ENCODE measurements around the gene MYL7.

Gene MYL7

DNA sequence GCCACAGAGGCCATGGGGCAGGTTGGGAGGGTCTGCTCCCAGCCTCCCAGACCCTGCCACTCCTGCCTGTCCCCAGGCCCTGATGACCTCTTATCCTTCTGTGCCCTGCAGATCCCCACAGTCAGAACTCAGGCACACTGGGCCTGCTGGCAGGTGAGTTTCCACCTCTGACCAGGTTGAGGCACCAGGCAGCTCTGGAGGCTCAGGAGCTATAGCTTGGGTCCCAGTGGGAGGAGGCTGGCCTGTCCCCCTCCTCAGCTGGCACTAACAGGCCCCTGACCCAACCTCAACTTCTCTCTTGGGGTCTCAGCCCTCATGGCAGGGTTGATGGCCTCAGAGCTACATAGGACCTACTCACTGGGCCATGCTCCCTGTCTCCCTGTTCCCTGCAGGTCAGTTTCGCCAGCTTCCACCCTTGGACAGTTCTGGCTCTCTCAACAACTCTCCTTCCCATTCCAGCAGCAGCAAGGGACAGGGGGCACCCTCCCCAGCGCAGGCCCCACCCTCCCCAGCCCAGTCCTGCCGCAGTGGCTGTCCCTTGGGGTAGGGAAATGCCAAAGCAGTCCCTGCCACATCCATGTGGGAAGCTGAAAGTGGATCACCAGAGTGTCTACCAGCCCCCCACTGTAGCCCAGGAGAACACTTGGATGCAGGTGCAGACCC is 39.7 kb downstream of the MYL7 start:
- H2BK15ac ChIP-seq (ENCODE audit: low read length): no peak overlapping the region
- DNase-seq (ENCODE audit: low spot score): no peak
- H4K8ac ChIP-seq (ENCODE audit: low read depth, low read length): no peak overlapping the region
- H2AFZ ChIP-seq (ENCODE audit: low read length): peak overlapping the region; percentile 88
- no peak overlapping the region for H3K4me2 ChIP-seq (ENCODE audit: insufficient read depth, low read length, poor library complexity, severe bottlenecking)
- peaks cover 8 to 14% of the 10 kb centered on the region in 2 donors for H3K4me1 ChIP-seq (ENCODE audit: control insufficient read depth in 2 of 2, insufficient read depth in 1 of 2, low read depth in 1 of 2, low read length in 2 of 2)
- H3K14ac ChIP-seq (ENCODE audit: low read length): no peak overlapping the region
- no peak overlapping the region for H3K4ac ChIP-seq (ENCODE audit: low read length)
- no peaks in the 10 kb centered on the region for H3K36me3 ChIP-seq (replicated peaks in 1 of 2; ENCODE audit: control insufficient read depth in 2 of 2, insufficient read depth in 2 of 2, low read length in 2 of 2)
- WGBS, 2 donors (ENCODE audit: extremely low coverage in 2 of 2, insufficient read length in 2 of 2, insufficient replicate concordance in 1 of 2): no CpG with 5 or more reads among the region's 3 CpGs
- peak overlapping the region; percentile 69 for H2BK5ac ChIP-seq (ENCODE audit: low read length)
- no peak overlapping the region for H2BK12ac ChIP-seq (ENCODE audit: low read length)
- H3K23ac ChIP-seq (ENCODE audit: low read depth, low read length, poor library complexity): peak overlapping the region; percentile 27
- peaks cover 0 to 8% (median 5%) of the 10 kb centered on the region in 3 experiments for H3K27me3 ChIP-seq (ENCODE audit: control insufficient read depth in 3 of 3, insufficient read depth in 3 of 3, low read depth in 1 of 3, low read length in 3 of 3)
- peak overlapping the region; percentile 60 for H2AK5ac ChIP-seq (ENCODE audit: low read depth, low read length)
- peak overlapping the region; percentile 30 for H3K9ac ChIP-seq (ENCODE audit: low read depth, low read length, poor library complexity)
- no peaks in the 10 kb centered on the region for H3K79me1 ChIP-seq (ENCODE audit: low read depth, low read length)
- no peak overlapping the region for H3K4me3 ChIP-seq (ENCODE audit: low read length in 2 of 2)
- H4K91ac ChIP-seq (ENCODE audit: low read depth, low read length, poor library complexity): no peak overlapping the region
- H2BK120ac ChIP-seq (ENCODE audit: low read depth, low read length): peak overlapping the region; percentile 39
- no peaks in the 10 kb centered on the region for H3K9me3 ChIP-seq (replicated peaks in 1 of 2; ENCODE audit: control insufficient read depth in 2 of 2, insufficient read depth in 1 of 2, low read depth in 1 of 2, low read length in 2 of 2)
- H3K18ac ChIP-seq (ENCODE audit: low read length): peak overlapping the region; percentile 27
- no peak overlapping the region for H3K27ac ChIP-seq (replicated peaks; ENCODE audit: low read length)

GRCh38 chr7:44100458-44101302 is 40.5 kb downstream of the MYL7 start:
- Histone ChIP-seq H3K9me3 (replicated peaks in 1 of 2; ENCODE audit: control insufficient read depth in 2 of 2, insufficient read depth in 1 of 2, low read depth in 1 of 2, low read length in 2 of 2) (no peaks in the 10 kb centered on the region), H3K79me1 (ENCODE audit: low read depth, low read length) (no peaks in the 10 kb centered on the region), H2AFZ (ENCODE audit: low read length) (peak overlapping the region; percentile 88), H4K91ac (ENCODE audit: low read depth, low read length, poor library complexity) (no peak overlapping the region), H3K18ac (ENCODE audit: low read length) (peak overlapping the region; percentile 41), H3K4me1 (ENCODE audit: control insufficient read depth in 2 of 2, insufficient read depth in 1 of 2, low read depth in 1 of 2, low read length in 2 of 2) (peaks cover 8 to 14% of the 10 kb centered on the region in 2 donors), H2BK15ac (ENCODE audit: low read length) (no peak overlapping the region), H3K4me2 (ENCODE audit: insufficient read depth, low read length, poor library complexity, severe bottlenecking) (no peak overlapping the region), H2BK12ac (ENCODE audit: low read length) (no peak overlapping the region), H3K36me3 (replicated peaks in 1 of 2; ENCODE audit: control insufficient read depth in 2 of 2, insufficient read depth in 2 of 2, low read length in 2 of 2) (no peaks in the 10 kb centered on the region), H4K8ac (ENCODE audit: low read depth, low read length) (peak overlapping the region; percentile 76), H3K27me3 (ENCODE audit: control insufficient read depth in 3 of 3, insufficient read depth in 3 of 3, low read depth in 1 of 3, low read length in 3 of 3) (peaks cover 0 to 8% (median 5%) of the 10 kb centered on the region in 3 experiments), H2BK120ac (ENCODE audit: low read depth, low read length) (peak overlapping the region; percentile 39), H2AK5ac (ENCODE audit: low read depth, low read length) (peak overlapping the region; percentile 60), H2BK5ac (ENCODE audit: low read length) (peak overlapping the region; percentile 69), H3K4me3 (ENCODE audit: low read length in 2 of 2) (no peak overlapping the region), H3K14ac (ENCODE audit: low read length) (no peak overlapping the region), H3K4ac (ENCODE audit: low read length) (no peak overlapping the region), H3K23ac (ENCODE audit: low read depth, low read length, poor library complexity) (peak overlapping the region; percentile 27), H3K27ac (replicated peaks; ENCODE audit: low read length) (no peak overlapping the region), H3K9ac (ENCODE audit: low read depth, low read length, poor library complexity) (peak overlapping the region; percentile 30)
- WGBS, 2 donors (ENCODE audit: extremely low coverage in 2 of 2, insufficient read length in 2 of 2, insufficient replicate concordance in 1 of 2): no CpG with 5 or more reads among the region's 10 CpGs
- DNase-seq (ENCODE audit: low spot score): no peak

- peaks cover 0 to 8% (median 5%) of the 10 kb centered on the region in 3 experiments for H3K27me3 ChIP-seq (ENCODE audit: control insufficient read depth in 3 of 3, insufficient read depth in 3 of 3, low read depth in 1 of 3, low read length in 3 of 3)
- no peaks in the 10 kb centered on the region for H3K36me3 ChIP-seq (replicated peaks in 1 of 2; ENCODE audit: control insufficient read depth in 2 of 2, insufficient read depth in 2 of 2, low read length in 2 of 2)
- H4K91ac ChIP-seq (ENCODE audit: low read depth, low read length, poor library complexity): no peak overlapping the region
- no peak overlapping the region for H3K18ac ChIP-seq (ENCODE audit: low read length)
- H3K9me3 ChIP-seq (replicated peaks in 1 of 2; ENCODE audit: control insufficient read depth in 2 of 2, insufficient read depth in 1 of 2, low read depth in 1 of 2, low read length in 2 of 2): no peaks in the 10 kb centered on the region
- no peak overlapping the region for H3K4me3 ChIP-seq (ENCODE audit: low read length in 2 of 2)
- H3K4me1 ChIP-seq (ENCODE audit: control insufficient read depth in 2 of 2, insufficient read depth in 1 of 2, low read depth in 1 of 2, low read length in 2 of 2): peaks cover 3 to 8% of the 10 kb centered on the region in 2 donors
- no peak overlapping the region for H3K9ac ChIP-seq (ENCODE audit: low read depth, low read length, poor library complexity)
- H2AK5ac ChIP-seq (ENCODE audit: low read depth, low read length): no peak overlapping the region
- H2BK12ac ChIP-seq (ENCODE audit: low read length): no peak overlapping the region
- H3K23ac ChIP-seq (ENCODE audit: low read depth, low read length, poor library complexity): no peak overlapping the region
- H3K14ac ChIP-seq (ENCODE audit: low read length): no peak overlapping the region
- DNase-seq (ENCODE audit: low spot score): no peak
- no peak overlapping the region for H3K27ac ChIP-seq (replicated peaks; ENCODE audit: low read length)
- H2AFZ ChIP-seq (ENCODE audit: low read length): peak overlapping the region; percentile 88
- H3K4me2 ChIP-seq (ENCODE audit: insufficient read depth, low read length, poor library complexity, severe bottlenecking): no peak overlapping the region
- H3K4ac ChIP-seq (ENCODE audit: low read length): no peak overlapping the region
- no peak overlapping the region for H2BK15ac ChIP-seq (ENCODE audit: low read length)
- no peaks in the 10 kb centered on the region for H3K79me1 ChIP-seq (ENCODE audit: low read depth, low read length)
- no CpG with 5 or more reads among the region's 4 CpGs for WGBS, 2 donors (ENCODE audit: extremely low coverage in 2 of 2, insufficient read length in 2 of 2, insufficient replicate concordance in 1 of 2)
- no peak overlapping the region for H2BK120ac ChIP-seq (ENCODE audit: low read depth, low read length)
- no peak overlapping the region for H2BK5ac ChIP-seq (ENCODE audit: low read length)
- H4K8ac ChIP-seq (ENCODE audit: low read depth, low read length): no peak overlapping the region
Observed at GRCh38 chr7:44099669-44100068, 41.5 kb downstream of the MYL7 start.
